SU-DHL-6 (cell line): ENCODE data around the gene DENND6B.

Source experiments
- CTCF ChIP-seq: fragments of 200-600 bp; sonication (generic); IDR thresholded peaks from one replicate; pipeline ENCODE4 v1.5.1; 2017; ENCODE audit warnings: antibody characterized with exemption, mild to moderate bottlenecking, low read length, moderate library complexity; ENCODE audit not compliant: insufficient read depth, poor library complexity, severe bottlenecking
- EZH2phosphoT487 ChIP-seq: fragments of 200-600 bp; sonication (generic), shearing (Covaris generic); conservative IDR thresholded peaks from 2 replicates; pipeline ENCODE4 v1.6.1; 2018; ENCODE audit warnings: mild to moderate bottlenecking, antibody characterized with exemption, low read length, moderate library complexity, mixed read lengths

- TF ChIP-seq CTCF (no peak), EZH2phosphoT487 (no peak)
These were observed 8.5 kb downstream of the DENND6B start for GRCh38 chr22:50318356-50318697.
